Measurements from ENCODE around the gene JAKMIP2.
"Not testable (repeated sequence)": the region's sequence is repeated elsewhere in the genome, so short reads cannot be mapped to it uniquely, and the experiment has no call there.

The JAKMIP2 gene

DNA sequence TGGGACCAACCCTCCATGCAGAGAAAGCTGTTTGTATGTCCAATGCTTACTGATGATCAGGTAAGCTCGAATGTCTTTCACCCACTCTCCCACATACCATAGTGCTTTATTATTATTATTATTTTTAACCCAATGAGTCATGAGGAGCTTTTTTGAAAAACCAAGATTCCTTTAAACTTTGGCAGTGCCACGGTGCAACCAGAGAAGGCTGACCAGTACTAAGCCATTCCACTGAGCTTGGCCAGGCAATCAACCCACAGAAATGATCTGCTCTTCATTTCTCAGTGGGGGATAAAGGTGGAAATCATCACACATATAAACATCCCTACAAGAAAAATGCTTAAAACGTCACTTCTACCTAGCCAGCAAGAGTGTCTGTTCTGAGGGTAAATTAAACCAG lies 35.5 kb downstream of the JAKMIP2 start:
- DNase-seq (ENCODE audit: low spot score): no peak

- DNase-seq (ENCODE audit: low spot score): no peak
Measured at GRCh38 chr5:147743678-147744374, 38.7 kb downstream of the JAKMIP2 start.

- DNase-seq (ENCODE audit: low spot score): no peak
Measured at GRCh38 chr5:147743012-147743411, 39.5 kb downstream of the JAKMIP2 start.

DNA sequence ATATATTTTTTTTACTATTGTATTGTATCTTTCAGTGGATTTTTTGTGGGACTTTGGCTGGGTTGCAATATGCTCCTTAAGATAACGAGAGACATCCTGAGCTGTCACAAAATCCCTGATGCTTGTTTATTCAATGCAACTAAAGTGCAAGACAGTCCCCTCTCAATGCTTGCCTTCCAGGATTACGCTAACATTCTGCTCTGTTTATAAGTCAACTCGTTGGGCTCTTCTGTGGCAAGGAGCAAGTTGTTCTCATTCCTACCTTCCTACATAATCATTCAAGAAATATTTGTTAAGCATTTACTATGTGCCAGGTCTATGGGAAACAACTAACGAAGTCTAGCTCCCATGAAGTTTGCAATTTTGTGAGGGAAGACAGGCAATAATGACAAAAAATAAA lies 40.4 kb downstream of the JAKMIP2 start:
- no peak for DNase-seq (ENCODE audit: low spot score)

DNA sequence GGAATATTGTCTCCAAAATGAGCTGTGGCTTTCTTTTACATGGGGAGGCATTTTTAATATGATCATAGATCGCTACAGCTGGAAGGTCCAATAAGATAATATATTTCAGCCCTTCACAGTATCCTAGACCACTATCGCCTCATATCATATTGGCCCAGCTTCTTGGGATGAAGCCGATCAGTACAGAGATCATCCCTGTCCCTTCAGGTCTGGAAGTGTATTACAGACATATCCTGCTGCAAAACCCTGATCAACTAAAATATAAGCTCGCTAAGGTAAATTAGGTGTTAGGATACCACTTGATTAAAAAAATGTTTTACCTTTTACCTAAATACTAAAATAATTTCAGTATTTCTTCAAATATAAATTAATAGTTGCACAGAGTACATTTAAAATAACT lies 41.7 kb downstream of the JAKMIP2 start:
- DNase-seq (ENCODE audit: low spot score): no peak

DNA sequence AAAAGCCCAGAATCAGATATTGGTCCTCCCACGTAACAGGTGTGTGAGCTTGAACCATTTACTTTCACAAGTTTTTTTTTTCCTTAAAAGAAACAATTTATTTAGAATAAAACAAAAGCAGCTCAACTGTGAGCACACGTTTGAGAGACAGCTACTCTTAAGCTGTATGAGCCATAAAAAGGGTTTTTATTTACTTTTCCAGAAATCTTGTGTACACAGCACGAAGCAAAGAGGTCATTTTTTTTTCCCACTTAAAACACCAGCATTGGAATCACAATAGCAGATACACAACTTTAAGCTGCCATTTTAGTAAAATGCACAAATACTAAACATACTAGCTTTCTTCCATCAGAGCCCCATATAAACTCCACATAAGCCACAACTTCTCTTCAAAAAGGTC lies 44.6 kb downstream of the JAKMIP2 start:
- no peak for DNase-seq (ENCODE audit: low spot score)

DNA sequence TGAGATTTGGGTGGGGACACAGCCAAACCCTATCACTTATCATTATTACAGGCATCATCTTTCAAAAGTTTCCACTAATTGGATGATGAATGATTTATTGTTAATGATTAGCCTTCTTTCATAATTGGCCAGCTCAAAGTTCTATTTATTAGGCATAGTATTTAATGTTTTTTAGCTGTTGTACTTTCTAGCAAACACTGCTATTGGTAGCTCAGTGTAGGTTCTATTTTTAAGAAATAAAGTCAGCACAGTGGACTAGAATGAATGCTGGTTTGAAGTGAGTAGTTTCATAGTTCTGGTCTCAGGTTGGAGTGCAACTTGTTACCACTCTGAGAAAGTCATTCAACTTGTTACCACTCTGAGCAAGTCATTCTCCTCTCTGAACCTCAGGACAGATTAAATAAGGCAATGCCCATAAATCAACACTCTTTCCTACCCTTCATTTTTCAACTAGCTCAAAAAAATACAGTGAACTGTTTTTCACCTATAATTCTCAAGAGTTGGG lies 46.9 kb downstream of the JAKMIP2 start:
- DNase-seq (ENCODE audit: low spot score): no peak

GRCh38 chr5:147734894-147735293 lies 47.6 kb downstream of the JAKMIP2 start:
- DNase-seq (ENCODE audit: low spot score): no peak

- no peak for DNase-seq (ENCODE audit: low spot score)
Measured at GRCh38 chr5:147733075-147733474, 49.5 kb downstream of the JAKMIP2 start.

GRCh38 chr5:147732291-147732883 lies 50.1 kb downstream of the JAKMIP2 start:
- no peak for DNase-seq (ENCODE audit: low spot score)

GRCh38 chr5:147731431-147732290 lies 50.9 kb downstream of the JAKMIP2 start:
- no peak for DNase-seq (ENCODE audit: low spot score)

DNA sequence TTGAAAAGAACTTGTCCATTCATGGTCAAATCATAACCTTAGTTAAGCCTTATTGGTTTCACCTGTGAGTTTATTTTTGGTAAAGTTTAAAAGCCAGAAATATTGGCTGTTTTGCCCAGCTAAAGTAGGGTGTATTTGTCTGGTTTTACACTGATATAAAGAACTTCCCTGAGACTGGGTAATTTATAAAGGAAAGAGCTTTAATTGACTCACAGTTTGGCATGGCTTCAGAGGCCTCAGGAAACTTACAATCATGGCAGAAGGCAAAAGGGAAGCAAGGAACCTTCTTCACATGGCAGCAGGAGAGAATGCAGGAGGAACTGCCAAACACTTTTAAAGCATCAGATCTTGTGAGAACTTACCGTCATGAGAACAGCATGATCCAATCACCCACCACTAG lies 55.3 kb downstream of the JAKMIP2 start:
- no peak for DNase-seq (ENCODE audit: low spot score)

DNA sequence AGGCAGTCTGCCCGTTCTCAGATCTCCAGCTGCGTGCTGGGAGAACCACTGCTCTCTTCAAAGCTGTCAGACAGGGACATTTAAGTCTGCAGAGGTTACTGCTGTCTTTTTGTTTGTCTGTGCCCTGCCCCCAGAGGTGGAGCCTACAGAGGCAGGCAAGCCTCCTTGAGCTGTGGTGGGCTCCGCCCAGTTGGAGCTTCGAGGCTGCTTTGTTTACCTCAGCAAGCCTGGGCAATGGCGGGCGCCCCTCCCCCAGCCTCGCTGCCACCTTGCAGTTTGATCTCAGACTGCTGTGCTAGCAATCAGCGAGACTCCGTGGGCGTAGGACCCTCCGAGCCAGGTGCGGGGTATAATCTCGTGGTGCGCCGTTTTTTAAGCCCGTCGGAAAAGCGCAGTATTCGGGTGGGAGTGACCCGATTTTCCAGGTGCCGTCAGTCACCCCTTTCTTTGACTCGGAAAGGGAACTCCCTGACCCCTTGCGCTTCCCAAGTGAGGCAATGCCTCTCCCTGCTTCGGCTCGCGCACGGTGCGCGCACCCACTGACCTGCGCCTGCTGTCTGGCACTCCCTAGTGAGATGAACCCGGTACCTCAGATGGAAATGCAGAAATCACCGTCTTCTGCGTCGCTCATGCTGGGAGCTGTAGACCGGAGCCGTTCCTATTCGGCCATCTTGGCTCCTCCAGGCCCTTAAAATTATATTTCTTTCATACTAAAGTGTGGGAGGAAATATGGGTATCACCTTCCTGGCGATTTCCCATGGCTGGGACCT lies 61.2 kb downstream of the JAKMIP2 start:
- DNase-seq (ENCODE audit: low spot score): not testable (repeated sequence)

DNA sequence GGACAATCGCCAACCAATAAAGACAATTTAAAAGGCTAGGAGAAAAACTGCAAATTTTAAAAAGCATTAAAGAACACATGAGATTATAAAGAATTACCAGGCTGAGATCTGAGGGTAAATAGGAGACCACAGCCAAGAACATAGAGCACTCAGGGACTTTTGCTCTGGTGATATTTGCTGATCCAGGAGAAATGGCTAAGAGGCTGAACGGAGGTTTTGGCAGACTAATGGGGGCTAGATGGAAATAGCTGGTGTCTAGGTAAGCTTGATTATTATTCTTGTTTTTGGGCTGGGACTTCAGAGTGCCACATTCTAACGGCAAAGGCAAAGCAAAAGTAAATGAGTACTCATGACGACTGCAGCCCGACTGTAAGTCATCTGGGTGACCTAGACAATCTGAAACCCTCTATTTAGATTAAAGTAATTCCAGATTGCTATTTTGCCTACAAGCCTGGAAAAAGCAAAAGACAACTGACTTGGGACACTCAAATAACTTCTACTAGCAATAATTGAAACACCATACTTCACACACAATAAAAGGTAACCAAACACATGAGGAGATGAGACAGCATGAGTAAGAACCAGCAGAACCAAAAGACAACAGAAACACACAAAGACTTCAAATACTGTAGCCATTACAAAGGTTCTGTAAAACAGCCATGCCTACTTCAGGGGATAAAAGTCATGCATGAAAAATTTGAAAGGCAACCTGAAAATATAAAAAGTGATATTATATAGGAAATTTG lies 68.8 kb downstream of the JAKMIP2 start:
- no peak for DNase-seq (ENCODE audit: low spot score)

- no peak for DNase-seq (ENCODE audit: low spot score)
Measured at GRCh38 chr5:147712598-147712997, 69.9 kb downstream of the JAKMIP2 start.

GRCh38 chr5:147712019-147712418 lies 70.5 kb downstream of the JAKMIP2 start:
- no peak for DNase-seq (ENCODE audit: low spot score)

DNA sequence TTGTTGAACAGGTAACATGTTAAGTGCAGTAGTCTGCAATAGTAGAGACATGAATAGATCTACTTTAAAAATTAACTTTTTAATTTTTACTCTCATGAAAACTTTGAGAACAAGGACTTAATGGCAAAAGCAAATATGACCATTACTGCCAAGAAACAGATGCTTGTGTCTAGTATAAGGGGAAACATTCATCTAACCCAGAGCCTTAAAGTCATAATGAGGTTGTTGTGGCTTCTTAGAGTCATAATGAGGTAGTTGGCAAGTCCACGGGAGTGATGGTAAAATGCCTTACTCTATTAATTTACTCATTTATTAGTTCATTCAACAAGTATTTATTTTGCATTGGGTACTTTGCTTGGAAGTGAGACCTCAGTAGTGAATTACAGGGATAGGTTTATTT lies 71.5 kb downstream of the JAKMIP2 start:
- DNase-seq (ENCODE audit: low spot score): no peak

GRCh38 chr5:147708708-147709107 lies 73.8 kb downstream of the JAKMIP2 start:
- DNase-seq (ENCODE audit: low spot score): no peak

GRCh38 chr5:147704544-147704943 lies 78.0 kb downstream of the JAKMIP2 start:
- DNase-seq (ENCODE audit: low spot score): no peak

GRCh38 chr5:147701468-147701867 lies 81.1 kb downstream of the JAKMIP2 start:
- no peak for DNase-seq (ENCODE audit: low spot score)

DNA sequence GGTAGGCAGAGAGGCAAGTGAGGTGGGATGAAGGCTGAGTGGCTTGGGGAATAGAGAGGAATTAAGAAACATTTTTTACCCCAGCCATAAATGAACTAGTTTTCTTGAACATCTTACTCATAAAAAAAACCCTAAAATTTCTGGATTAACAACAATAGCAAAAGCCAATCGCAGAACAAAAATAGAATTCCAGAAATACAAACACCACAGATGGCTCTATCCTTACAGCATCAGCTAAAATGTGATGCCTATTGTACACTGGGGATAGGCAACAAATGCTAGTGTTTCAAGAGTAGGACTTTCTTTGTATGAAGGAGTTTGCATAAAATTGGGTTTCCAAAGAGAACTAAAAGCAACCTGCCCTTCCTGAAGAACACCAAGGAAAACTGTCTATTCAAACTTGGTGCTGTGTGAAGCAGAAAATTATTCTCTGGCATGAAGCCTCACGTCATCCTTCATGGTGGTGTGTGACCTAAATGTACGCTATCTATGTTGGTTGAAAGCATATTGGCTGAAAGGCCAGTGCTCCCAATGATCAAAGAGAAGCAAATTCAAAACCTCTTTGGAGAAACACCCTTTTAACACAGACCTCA lies 82.9 kb downstream of the JAKMIP2 start:
- no peak for DNase-seq (ENCODE audit: low spot score)

All from germinal center (tissue), 1 donor.